GM23338 (cell line): ENCODE results near the gene SVOPL. TPM values are rescaled to one million over a fixed set of nuclear protein-coding genes. Genes with fewer than 3 reads are reported as not detected.

ENCODE experiments used
- ATAC-seq: fragments of 200-7000 bp; cut with Tn5 transposase; 3 replicates; pipeline ENCODE4 v1.9.1; 2020
- DNase-seq: peaks from one replicate; pipeline ENCODE4 v3.0.0-alpha.2; 2015; ENCODE audit warnings: low spot score
- H2AFZ ChIP-seq: fragments of 200-600 bp; sonication (generic); 2 replicates; pipeline ENCODE4 v1.8.0; 2016; ENCODE audit warnings: antibody characterized with exemption, mild to moderate bottlenecking, moderate library complexity
- H3F3A ChIP-seq: fragments of 200-600 bp; sonication (generic); replicated peaks from 2 replicates; pipeline ENCODE4 v1.8.0; 2017; ENCODE audit warnings: antibody characterized with exemption, mixed run types, low read depth
- H3K27ac ChIP-seq: fragments of 200-600 bp; sonication (generic); 2 replicates; pipeline ENCODE4 v1.6.1; 2016; ENCODE audit warnings: low read depth
- H3K27me3 ChIP-seq: fragments of 200-600 bp; sonication (generic); 2 replicates; pipeline ENCODE4 v1.8.0; 2016; ENCODE audit warnings: mild to moderate bottlenecking, mixed run types, moderate library complexity; ENCODE audit not compliant: insufficient read depth
- H3K36me3 ChIP-seq: fragments of 200-600 bp; sonication (generic); 2 replicates; pipeline ENCODE4 v1.8.0; 2016; ENCODE audit warnings: mild to moderate bottlenecking; ENCODE audit not compliant: insufficient read depth
- H3K4me1 ChIP-seq: fragments of 200-600 bp; sonication (generic); 2 replicates; pipeline ENCODE4 v1.8.0; 2016; ENCODE audit warnings: mild to moderate bottlenecking, moderate library complexity; ENCODE audit not compliant: insufficient read depth
- H3K4me2 ChIP-seq: fragments of 200-600 bp; sonication (generic); 2 replicates; pipeline ENCODE4 v1.7.1; 2017; ENCODE audit warnings: mixed run types
- H3K4me3 ChIP-seq: fragments of 200-600 bp; sonication (generic); 2 replicates; pipeline ENCODE4 v1.6.1; 2016; ENCODE audit warnings: mixed run types
- H3K79me2 ChIP-seq: fragments of 200-600 bp; sonication (generic); replicated peaks from 2 replicates; pipeline ENCODE4 v1.8.0; 2017; ENCODE audit warnings: mild to moderate bottlenecking; ENCODE audit not compliant: insufficient read depth
- H3K9me2 ChIP-seq: fragments of 200-600 bp; sonication (generic); 2 replicates; pipeline ENCODE4 v1.8.0; 2017; ENCODE audit not compliant: insufficient read depth
- H4K20me1 ChIP-seq: fragments of 200-600 bp; sonication (generic); replicated peaks from 2 replicates; pipeline ENCODE4 v1.8.0; 2017; ENCODE audit warnings: mild to moderate bottlenecking; ENCODE audit not compliant: insufficient read depth
- H3K27ac Mint-ChIP-seq: 2 replicates; pipeline ENCODE4 v1.8.0; 2020; ENCODE audit warnings: inconsistent platforms, mild to moderate bottlenecking, moderate library complexity, mixed read lengths
- H3K27me3 Mint-ChIP-seq: 3 replicates; pipeline ENCODE4 v1.8.0; 2022; ENCODE audit warnings: low read depth, mild to moderate bottlenecking, moderate library complexity, mixed read lengths, inconsistent platforms; ENCODE audit not compliant: insufficient read depth, poor library complexity
- H3K36me3 Mint-ChIP-seq: 3 replicates; pipeline ENCODE4 v1.8.0; 2021; ENCODE audit warnings: low read depth, mild to moderate bottlenecking, inconsistent platforms, moderate library complexity, mixed read lengths
- H3K4me1 Mint-ChIP-seq: 3 replicates; pipeline ENCODE4 v1.8.0; 2020; ENCODE audit warnings: mild to moderate bottlenecking, inconsistent platforms, mixed read lengths
- H3K4me3 Mint-ChIP-seq: 3 replicates; pipeline ENCODE4 v1.8.0; 2021; ENCODE audit warnings: moderate library complexity, mild to moderate bottlenecking, inconsistent platforms, mixed read lengths
- H3K9me3 Mint-ChIP-seq: 3 replicates; pipeline ENCODE4 v1.8.0; 2020; ENCODE audit warnings: moderate library complexity, mild to moderate bottlenecking, inconsistent platforms, mixed read lengths
- CREB1 ChIP-seq: fragments of 250-450 bp; sonication (Bioruptor Pico); IDR thresholded peaks from 2 replicates; pipeline ENCODE4 v1.5.0; 2020; ENCODE audit warnings: low read depth, mild to moderate bottlenecking, moderate library complexity
- CTCF ChIP-seq, 2 experiments: fragments of 200-600 bp in 1 of 2; sonication (generic) in 1 of 2; conservative IDR thresholded peaks; 2 replicates each; pipeline versions ENCODE4 v1.5.1 to v1.6.1; 2016 to 2017; ENCODE audit warnings: antibody characterized with exemption in 2 of 2, low read depth in 2 of 2, mild to moderate bottlenecking in 2 of 2, moderate library complexity in 1 of 2
- ETS1 ChIP-seq: IDR thresholded peaks from 2 replicates; pipeline ENCODE4 v1.6.1; 2016; ENCODE audit warnings: antibody characterized with exemption
- EZH2 ChIP-seq: fragments of 200-600 bp; sonication (generic); IDR thresholded peaks from one replicate; pipeline ENCODE4 v1.8.0; 2017; ENCODE audit warnings: antibody characterized with exemption, mild to moderate bottlenecking, low read depth; ENCODE audit not compliant: unreplicated experiment
- EZH2phosphoT487 ChIP-seq: fragments of 200-600 bp; sonication (generic); IDR thresholded peaks from one replicate; pipeline ENCODE4 v1.8.1; 2018; ENCODE audit warnings: antibody characterized with exemption; ENCODE audit not compliant: unreplicated experiment
- JUNB ChIP-seq: IDR thresholded peaks from one replicate; pipeline ENCODE4 v1.6.1; 2016; ENCODE audit warnings: antibody characterized with exemption; ENCODE audit not compliant: unreplicated experiment
- NANOG ChIP-seq: IDR thresholded peaks from 2 replicates; pipeline ENCODE4 v1.6.1; 2016; ENCODE audit warnings: antibody characterized with exemption, borderline replicate concordance
- POLR2AphosphoS5 ChIP-seq: IDR thresholded peaks from 2 replicates; pipeline ENCODE4 v1.6.1; 2016; ENCODE audit warnings: antibody characterized with exemption, low read depth
- REST ChIP-seq: IDR thresholded peaks from one replicate; pipeline ENCODE4 v1.6.1; 2018; ENCODE audit warnings: antibody characterized with exemption; ENCODE audit not compliant: unreplicated experiment
- STAT1 ChIP-seq: IDR thresholded peaks from one replicate; pipeline ENCODE4 v1.6.1; 2016; ENCODE audit warnings: antibody characterized with exemption; ENCODE audit not compliant: unreplicated experiment
- ZNF114 ChIP-seq: fragments of 250-450 bp; sonication (Bioruptor Pico); IDR thresholded peaks from 2 replicates; pipeline ENCODE4 v1.5.0; 2020; ENCODE audit warnings: mild to moderate bottlenecking, moderate library complexity
- ZNF331 ChIP-seq: fragments of 250-450 bp; sonication (Bioruptor Pico); IDR thresholded peaks from 2 replicates; pipeline ENCODE4 v1.5.0; 2020; ENCODE audit warnings: low read depth, mild to moderate bottlenecking, moderate library complexity
- ZNF462 ChIP-seq: fragments of 250-450 bp; sonication (Bioruptor Pico); IDR thresholded peaks from 2 replicates; pipeline ENCODE4 v1.5.0; 2020; ENCODE audit warnings: mild to moderate bottlenecking, moderate library complexity
- polyA plus RNA-seq: library from polyadenylated mRNA; unstranded; fragments of >200 nt; fragmentation: Nextera tagmentation; extraction: Ambion mirVana; gene quantifications from 2 replicates; pipeline ENCODE4 v1.2.1, GENCODE V29; 2016
- total RNA-seq: library from RNA; depleted of rRNA; stranded (reverse); fragments of >200 nt; shearing (Covaris generic); gene quantifications from 2 replicates; pipeline ENCODE4 v1.2.3, GENCODE V29; 2014

The SVOPL gene
- total and polyA plus RNA-seq, 2 experiments from 2014 or later, result 1.4 to 2.1 TPM

- H3K36me3 ChIP-seq, result no peaks in the 10 kb centered on the region
- Mint-ChIP-seq H3K4me3 (no peak overlapping the region), H3K27ac (no peak overlapping the region), H3K36me3 (peaks cover 23% of the 10 kb centered on the region), H3K4me1 (peaks cover 6% of the 10 kb centered on the region; the same call in 2 of the 3 replicates), H3K9me3 (peaks cover 27% of the 10 kb centered on the region; the same call in 2 of the 3 replicates), H3K27me3 (peaks cover 5% of the 10 kb centered on the region)
- no peak overlapping the region for H3K27ac ChIP-seq
- no peak for TF ChIP-seq EZH2phosphoT487
- no peak for TF ChIP-seq POLR2AphosphoS5
- TF ChIP-seq CREB1 (CRISPR knock-in tag), result no peak
- TF ChIP-seq ZNF331 (CRISPR knock-in tag), result no peak
- no peak for TF ChIP-seq NANOG
- TF ChIP-seq STAT1, result no peak
- TF ChIP-seq REST, result no peak
- no peak for TF ChIP-seq ZNF114
- TF ChIP-seq ZNF462 (CRISPR knock-in tag), result no peak
- no peak for TF ChIP-seq ETS1
- no peak for TF ChIP-seq CTCF (conservative IDR thresholded peaks at IDR 0.05; ENCODE audit: low read depth in 2 of 2)
- no peak for TF ChIP-seq JUNB
- no peak for TF ChIP-seq EZH2
- no peaks in the 10 kb centered on the region for H3K79me2 ChIP-seq
- no peaks in the 10 kb centered on the region for H4K20me1 ChIP-seq
- no peak overlapping the region for H2AFZ ChIP-seq
- no peaks in the 10 kb centered on the region for H3F3A ChIP-seq
- no peaks in the 10 kb centered on the region for H3K27me3 ChIP-seq
- no peaks in the 10 kb centered on the region for H3K4me1 ChIP-seq
- no peak for DNase-seq
- H3K9me2 ChIP-seq, result no peaks in the 10 kb centered on the region
- no peak for ATAC-seq
- no peak overlapping the region for H3K4me2 ChIP-seq
- H3K4me3 ChIP-seq, result no peak overlapping the region
These were observed 94.9 kb downstream of the SVOPL start for GRCh38 chr7:138606236-138606635.
